Measurements from ENCODE around the gene GRIP2. TPM values are rescaled to one million over a fixed set of nuclear protein-coding genes. Genes with fewer than 3 reads are reported as not detected.

GRIP2 gene
- total and polyA plus RNA-seq, 2 donors (not counting 3 experiments of a cell fraction or from before 2014, with no cell fraction given) = not detected

DNA sequence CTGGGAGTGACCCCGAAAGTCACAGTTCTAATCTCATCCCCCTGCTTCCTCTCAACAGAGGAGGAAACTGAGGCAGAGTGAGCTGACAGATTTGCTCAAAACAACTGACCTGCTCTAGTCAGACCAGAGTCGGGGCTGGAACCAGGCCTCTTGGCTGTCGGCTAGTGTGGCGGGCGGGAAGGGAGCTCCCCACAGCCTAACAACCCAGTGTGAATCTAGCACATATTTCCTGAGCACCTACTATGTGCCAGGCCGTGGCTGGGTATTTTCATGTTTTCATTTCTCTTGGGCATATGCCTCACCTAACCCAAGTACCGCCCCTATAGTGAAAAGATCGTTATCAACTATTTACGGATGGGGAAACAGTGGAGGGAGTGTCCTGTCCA, 27.2 kb downstream of the GRIP2 start:
- Histone ChIP-seq H3K27me3 (ENCODE audit: control insufficient read depth in 2 of 2, insufficient read depth in 2 of 2, low read length in 2 of 2) (no peaks in the 10 kb centered on the region), H3K4me3 (replicated peaks in 1 of 3; ENCODE audit: insufficient read depth in 1 of 3, low read depth in 1 of 3, low read length in 3 of 3) (no peak overlapping the region), H3K27ac (ENCODE audit: insufficient read depth, low read depth, low read length) (no peak overlapping the region), H3K4me1 (ENCODE audit: control insufficient read depth, extremely low read depth, insufficient read depth, low read length) (no peaks in the 10 kb centered on the region), H3K4me2 (ENCODE audit: insufficient read depth, low read length) (no peak overlapping the region), H3K36me3 (ENCODE audit: control insufficient read depth in 2 of 2, extremely low read depth in 1 of 2, insufficient read depth in 2 of 2, low read length in 2 of 2) (no peaks in the 10 kb centered on the region), H2AFZ (ENCODE audit: low read depth, low read length) (no peak overlapping the region), H3K79me2 (ENCODE audit: control insufficient read depth, insufficient read depth, low read length) (no peaks in the 10 kb centered on the region), H3K9me3 (replicated peaks; ENCODE audit: control insufficient read depth, insufficient read depth, low read length) (no peaks in the 10 kb centered on the region), H3K9ac (replicated peaks; ENCODE audit: extremely low read depth, insufficient read depth, low read length) (no peak overlapping the region), H4K20me1 (replicated peaks; ENCODE audit: control insufficient read depth, extremely low read depth, insufficient read depth, low read length) (no peaks in the 10 kb centered on the region), H3K9me1 (replicated peaks; ENCODE audit: control insufficient read depth, extremely low read depth, insufficient read depth, low read length) (no peaks in the 10 kb centered on the region)
- no peak for TF ChIP-seq POLR2AphosphoS5 (IDR thresholded peaks at IDR 0.05; ENCODE audit: insufficient read depth, low read depth, low read length)
- no peak for TF ChIP-seq JUN (IDR thresholded peaks at IDR 0.05; ENCODE audit: borderline replicate concordance, insufficient read depth, insufficient read length, low read depth)
- no peak for TF ChIP-seq CTCF (IDR thresholded peaks at IDR 0.05; ENCODE audit: extremely low read depth in 1 of 2, insufficient read depth in 1 of 2, low read depth in 1 of 2, low read length in 2 of 2)
- TF ChIP-seq MAX (IDR thresholded peaks at IDR 0.05; ENCODE audit: insufficient read depth, insufficient read length) = no peak
- no peak for TF ChIP-seq MYC (IDR thresholded peaks at IDR 0.05; ENCODE audit: low read depth, low read length)
- TF ChIP-seq POLR2A (IDR thresholded peaks at IDR 0.05; ENCODE audit: low read depth, low read length) = no peak
- no peak for TF ChIP-seq GATA2 (IDR thresholded peaks at IDR 0.05; ENCODE audit: insufficient read depth, insufficient read length, low read depth, low read length)
- TF ChIP-seq FOS (IDR thresholded peaks at IDR 0.05; ENCODE audit: borderline replicate concordance, insufficient read depth, low read length) = no peak
- no peak for TF ChIP-seq EZH2 (IDR thresholded peaks at IDR 0.05; ENCODE audit: borderline replicate concordance, low read depth, low read length, severe bottlenecking)
- intact Hi-C loops (cut with micrococcal nuclease) (no loop called here), dilution Hi-C loops (cut with MboI; ENCODE audit: extremely low pct_ligation_motif_present, low sequenced_read_pairs) (no loop called here)
- no TSS peak for BruUV-seq (replicated peaks)
- ChIA-PET CTCF (interaction anchor here (0.8 to 1.7 kb wide), 7 partner anchors 8 to 310 kb away, joined by 3 to 4 read pairs (median 3); no protein-coding TSS in a partner anchor), POLR2A (no interaction called here)
- FAIRE-seq (no peak), DNase-seq (ENCODE audit: low read depth, low spot score) (no peak)

Data from endothelial cell of umbilical vein (primary cell).